K562 (cell line): ENCODE measurements around the gene NDUFAF8. TPM values are rescaled to one million over a fixed set of nuclear protein-coding genes. Genes with fewer than 3 reads are reported as not detected.

ENCODE experiments used
- ATAC-seq: fragments of 200-7000 bp; cut with Tn5 transposase; 3 replicates; pipeline ENCODE4 v1.9.1; 2020; ENCODE audit warnings: moderate library complexity
- BruUV-seq: library from RNA; stranded (reverse); fragments of 400-500 nt; replicated peaks from 2 replicates; lab custom pipeline; 2021; lab: Mats Ljungman, UMichigan
- CTCF ChIA-PET: fragments of 300-600 bp; formaldehyde crosslinking; extraction: SDS; loops from one replicate; lab custom pipeline; 2021; ENCODE audit warnings: low intra/inter-chr PET ratio; lab: Yijun Ruan, JAX
- POLR2A ChIA-PET: fragments of 300-600, 350-650 bp; sonication (Branson Sonifier 250); formaldehyde crosslinking; extraction: SDS; loops from one replicate; lab custom pipeline; 2021; ENCODE audit warnings: antibody characterized with exemption, inconsistent platforms; lab: Yijun Ruan, JAX
- DNase-seq, 4 experiments: peaks; one replicate each; pipeline versions ENCODE4 v3.0.0 to v3.0.0-alpha.2; 2011 to 2018; ENCODE audit warnings: low spot score in 3 of 4, mixed read lengths in 3 of 4; ENCODE audit errors: extremely low read depth in 1 of 4
- FAIRE-seq: peaks from 2 replicates; lab custom pipeline; 2011; peaks lifted over from hg19 to GRCh38; lab: Jason Lieb, UNC
- H2AFZ ChIP-seq: 2 replicates; pipeline ENCODE4 v1.6.0; 2011; ENCODE audit warnings: low read depth, low read length, control low read depth, inconsistent platforms
- H3K27ac ChIP-seq: fragments of 200-600 bp; 3 replicates; pipeline ENCODE4 v1.8.0; 2011; ENCODE audit warnings: low read depth, mild to moderate bottlenecking, control low read depth, inconsistent platforms, low read length, moderate library complexity, mixed read lengths; ENCODE audit errors: extremely low read depth
- H3K27me3 ChIP-seq, 2 experiments: fragments of 300-600 bp in 1 of 2; 2 replicates in 1 of 2; 3 replicates in 1 of 2; pipeline versions ENCODE4 v1.6.0 to v1.8.0; 2011; ENCODE audit warnings: inconsistent platforms in 2 of 2, low read length in 2 of 2, mild to moderate bottlenecking in 1 of 2, mixed read lengths in 1 of 2, moderate library complexity in 1 of 2; ENCODE audit not compliant: control insufficient read depth in 2 of 2, insufficient read depth in 2 of 2
- H3K36me3 ChIP-seq: fragments of 300-600 bp; 3 replicates; pipeline ENCODE4 v1.8.0; 2011; ENCODE audit warnings: mild to moderate bottlenecking, low read length, inconsistent platforms; ENCODE audit not compliant: control insufficient read depth, insufficient read depth
- H3K4me1 ChIP-seq, 2 experiments: fragments of 200-600 bp in 1 of 2; replicated peaks in 1 of 2; 2 replicates in 1 of 2; 3 replicates in 1 of 2; pipeline versions ENCODE4 v1.5.1 to v1.8.0; 2011; ENCODE audit warnings: inconsistent platforms in 2 of 2, low read length in 2 of 2, mild to moderate bottlenecking in 1 of 2, mixed read lengths in 1 of 2, moderate library complexity in 1 of 2; ENCODE audit not compliant: control insufficient read depth in 2 of 2, insufficient read depth in 2 of 2
- H3K4me2 ChIP-seq: 2 replicates; pipeline ENCODE4 v1.6.1; 2011; ENCODE audit warnings: low read length, control low read depth, inconsistent platforms, mixed read lengths; ENCODE audit not compliant: insufficient read depth
- H3K4me3 ChIP-seq: fragments of 200-600 bp; sonication (generic), shearing (Covaris generic); 2 replicates; pipeline ENCODE4 v1.5.1; 2016; ENCODE audit warnings: control low read depth, inconsistent platforms
- H3K79me2 ChIP-seq: fragments of 200-600 bp; 3 replicates; pipeline ENCODE4 v1.8.0; 2011; ENCODE audit warnings: low read length, inconsistent platforms; ENCODE audit not compliant: control insufficient read depth, insufficient read depth
- H3K9ac ChIP-seq, 2 experiments: 2 replicates each; pipeline versions ENCODE4 v1.6.0 to v1.6.1; 2011; ENCODE audit warnings: low read depth in 2 of 2, low read length in 2 of 2, control low read depth in 1 of 2, inconsistent platforms in 1 of 2, mild to moderate bottlenecking in 1 of 2, mixed read lengths in 1 of 2; ENCODE audit not compliant: insufficient read depth in 1 of 2
- H3K9me1 ChIP-seq: one replicate; pipeline ENCODE4 v1.6.0; 2011; ENCODE audit warnings: inconsistent platforms, mild to moderate bottlenecking, low read length, moderate library complexity; ENCODE audit not compliant: control insufficient read depth, insufficient read depth
- H3K9me3 ChIP-seq: replicated peaks from 2 replicates; pipeline ENCODE4 v1.5.1; 2011; ENCODE audit warnings: low read depth, low read length, inconsistent platforms; ENCODE audit not compliant: control insufficient read depth, insufficient read depth
- H4K20me1 ChIP-seq: replicated peaks from 2 replicates; pipeline ENCODE4 v1.6.1; 2011; ENCODE audit warnings: low read length, inconsistent platforms, mixed read lengths; ENCODE audit not compliant: control insufficient read depth, insufficient read depth
- ATF3 ChIP-seq, 2 experiments: fragments of 450-650 bp in 1 of 2; sonication (generic) in 1 of 2; formaldehyde crosslinking in 1 of 2; IDR thresholded peaks in 1 of 2; conservative IDR thresholded peaks in 1 of 2; 2 replicates each; pipeline versions ENCODE4 v1.6.1 to v1.8.1; 2016 to 2023; ENCODE audit warnings: mild to moderate bottlenecking in 2 of 2, moderate library complexity in 2 of 2, inconsistent platforms in 1 of 2, missing genetic modification reagents in 1 of 2
- BCOR ChIP-seq: fragments of 450-650 bp; IDR thresholded peaks from 2 replicates; pipeline ENCODE4 v1.6.1; 2016
- CBFB ChIP-seq: sonication (generic); formaldehyde crosslinking; IDR thresholded peaks from 2 replicates; pipeline ENCODE4 v1.4.0; 2020; ENCODE audit warnings: mild to moderate bottlenecking, missing genetic modification reagents
- CREM ChIP-seq: IDR thresholded peaks from 2 replicates; pipeline ENCODE4 v1.6.1; 2014; ENCODE audit warnings: antibody characterized with exemption, low read depth
- ETV1 ChIP-seq: fragments of 450-650 bp; conservative IDR thresholded peaks from 2 replicates; pipeline ENCODE4 v1.6.1; 2016; ENCODE audit warnings: missing genetic modification characterization, control low read depth, low read depth, missing compliant biosample characterization
- HMG20B ChIP-seq: fragments of 250-450 bp; sonication (Bioruptor Pico); IDR thresholded peaks from 2 replicates; pipeline ENCODE4 v1.5.0; 2021; ENCODE audit warnings: mild to moderate bottlenecking
- ILF3 ChIP-seq: fragments of 450-650 bp; IDR thresholded peaks from 2 replicates; pipeline ENCODE4 v1.6.1; 2018; ENCODE audit warnings: antibody characterized with exemption, mild to moderate bottlenecking, moderate library complexity, borderline replicate concordance
- MEF2A ChIP-seq: IDR thresholded peaks from 2 replicates; pipeline ENCODE4 v1.6.1; 2011; ENCODE audit warnings: low read depth, mild to moderate bottlenecking, low read length, moderate library complexity; ENCODE audit not compliant: control insufficient read depth
- MLLT1 ChIP-seq, 2 experiments: fragments of 450-650 bp; IDR thresholded peaks; 2 replicates each; pipeline ENCODE4 v1.6.1; 2016
- NEUROD1 ChIP-seq: fragments of 150-350 bp; IDR thresholded peaks from 2 replicates; pipeline ENCODE4 v1.6.1; 2014; ENCODE audit warnings: borderline replicate concordance, low read length, low read depth; ENCODE audit not compliant: partially characterized antibody
- THRB ChIP-seq: fragments of 450-650 bp; formaldehyde crosslinking; conservative IDR thresholded peaks from 2 replicates; pipeline ENCODE4 v1.4.0; 2022; ENCODE audit warnings: mild to moderate bottlenecking, missing genetic modification characterization
- U2AF2 ChIP-seq: fragments of 200-400 bp; formaldehyde crosslinking; optimal IDR thresholded peaks from 2 replicates; pipeline ENCODE3; 2017; ENCODE audit warnings: low read depth, mild to moderate bottlenecking, low read length
- ZNF707 ChIP-seq: fragments of 250-450 bp; sonication (Bioruptor Pico); conservative IDR thresholded peaks from 2 replicates; pipeline ENCODE4 v1.8.0; 2022; ENCODE audit warnings: inconsistent platforms, mild to moderate bottlenecking, moderate library complexity
- ZNF780A ChIP-seq: fragments of 250-450 bp; sonication (Bioruptor Pico); IDR thresholded peaks from 2 replicates; pipeline ENCODE4 v1.5.0; 2021; ENCODE audit warnings: mild to moderate bottlenecking
- WGBS: fragments of 100-300 bp; shearing (Covaris generic); methylation state at CpG from one replicate; pipeline ENCODE4 v1.1.6; 2016; ENCODE audit warnings: low coverage, mixed read lengths; ENCODE audit not compliant: insufficient coverage; ENCODE audit errors: missing lambda C conversion rate; 5-methylcytosine and 5-hydroxymethylcytosine counted together
- in situ Hi-C: fragments of 300-500 bp; cut with MboI; formaldehyde crosslinking; loops from 4 replicates; pipeline ENCODE4 v1.15.0; 2018; ENCODE audit warnings: inconsistent platforms, mixed read lengths
- intact Hi-C: fragments of 100-400 bp; cut with micrococcal nuclease; formaldehyde crosslinking; loops from 2 replicates; pipeline ENCODE4 v1.14.2; 2022
- polyA plus RNA-seq, 8 experiments: library from polyadenylated mRNA; depleted of rRNA in 4 of 8; stranded (reverse) in 5 of 8; unstranded in 3 of 8; fragments of >200 nt; fragmentation: Nextera tagmentation in 2 of 8; fragmentation: Illumina TruSeq in 1 of 8; extraction: Ambion mirVana in 2 of 8; extraction: Trizol in 1 of 8; gene quantifications; 2 replicates each; pipeline versions ENCODE4 v1.2.1 to v1.2.3, GENCODE V29; 2011 to 2014; ENCODE audit warnings: inconsistent platforms in 1 of 8, missing spikeins in 1 of 8
- total RNA-seq, 7 experiments: library from RNA; depleted of rRNA in 6 of 7; stranded (reverse); fragments of >200 nt in 6 of 7; fragmentation: Illumina TruSeq in 2 of 7; extraction: Trizol in 2 of 7; gene quantifications; 2 replicates each; pipeline versions ENCODE4 v1.2.1 to v1.2.3, GENCODE V29; 2011 to 2021; ENCODE audit warnings: low replicate concordance in 1 of 7
- TF ChIP-seq, protein P1 (sequence below): fragments of 450-650 bp; IDR thresholded peaks from 2 replicates; pipeline ENCODE4 v1.6.1; 2016; ENCODE audit warnings: missing biosample characterization, missing genetic modification characterization

NDUFAF8 gene
- total and polyA plus RNA-seq, 9 of the 15 experiments (the other 6 are each of a cell fraction or from before 2014, with no cell fraction given), result 13.5 to 144 (median 90.0) TPM

DNA sequence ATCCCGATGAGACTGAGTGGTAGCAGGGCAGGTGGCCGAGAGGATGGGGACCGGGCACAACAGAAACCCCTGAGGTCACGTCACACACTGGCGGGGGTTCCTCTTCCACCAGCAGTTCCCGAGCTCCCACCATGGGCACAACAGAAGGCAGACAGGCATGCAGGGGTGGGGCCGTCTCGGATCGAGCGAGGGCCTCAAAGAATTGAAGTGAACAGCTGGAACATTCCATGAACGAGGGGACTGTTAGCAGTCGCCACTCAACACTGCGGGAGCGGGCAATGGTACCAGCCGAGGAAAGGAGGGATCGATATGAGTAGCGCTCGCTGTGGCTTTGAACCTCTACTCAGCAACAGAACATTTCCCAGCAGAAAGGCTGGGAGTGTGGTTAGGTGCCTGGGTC lies 21.6 kb upstream of the NDUFAF8 start:
- intact Hi-C loops, result no loop called here
- ChIA-PET POLR2A (interaction anchor here (0.6 kb wide), 1 partner anchor 19 kb away, joined by 3 read pairs; no protein-coding TSS in a partner anchor), CTCF (no interaction called here)
- H4K20me1 ChIP-seq, result no peaks in the 10 kb centered on the region
- FAIRE-seq (no peak), ATAC-seq (no peak), DNase-seq (no peak)
- no TSS peak for BruUV-seq
- in situ Hi-C loops, result no loop called here
- H3K4me3 ChIP-seq, result no peak overlapping the region
- H3K4me2 ChIP-seq, result no peak overlapping the region
- no peak overlapping the region for H3K9ac ChIP-seq
- H3K9me1 ChIP-seq, result no peaks in the 10 kb centered on the region
- H3K27ac ChIP-seq, result no peak overlapping the region
- TF ChIP-seq ATF3 (IDR thresholded peaks at IDR 0.05) (no peak), ATF3 (CRISPR knock-in tag; conservative IDR thresholded peaks at IDR 0.05) (no peak), THRB (CRISPR knock-in tag) (no peak), MEF2A (no peak), HMG20B (CRISPR knock-in tag) (no peak), ETV1 (no peak), U2AF2 (no peak), ZNF707 (no peak), ZNF780A (CRISPR knock-in tag) (no peak), NEUROD1 (no peak), CBFB (no peak), ILF3 (no peak), BCOR (no peak), CREM (no peak), MLLT1 (IDR thresholded peaks at IDR 0.05) (no peak)
- TF ChIP-seq, protein P1, sequence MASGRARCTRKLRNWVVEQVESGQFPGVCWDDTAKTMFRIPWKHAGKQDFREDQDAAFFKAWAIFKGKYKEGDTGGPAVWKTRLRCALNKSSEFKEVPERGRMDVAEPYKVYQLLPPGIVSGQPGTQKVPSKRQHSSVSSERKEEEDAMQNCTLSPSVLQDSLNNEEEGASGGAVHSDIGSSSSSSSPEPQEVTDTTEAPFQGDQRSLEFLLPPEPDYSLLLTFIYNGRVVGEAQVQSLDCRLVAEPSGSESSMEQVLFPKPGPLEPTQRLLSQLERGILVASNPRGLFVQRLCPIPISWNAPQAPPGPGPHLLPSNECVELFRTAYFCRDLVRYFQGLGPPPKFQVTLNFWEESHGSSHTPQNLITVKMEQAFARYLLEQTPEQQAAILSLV (tag), result no peak
- no peak overlapping the region for H2AFZ ChIP-seq
- peaks cover 4% of the 10 kb centered on the region; the same call in 2 of the 3 replicates for H3K79me2 ChIP-seq
- no peaks in the 10 kb centered on the region for H3K27me3 ChIP-seq
- WGBS, result 93% methylated on average over 18 of the region's 18 CpGs
- H3K36me3 ChIP-seq, result peaks cover 8% of the 10 kb centered on the region; the same call in 1 of the 3 replicates
- no peaks in the 10 kb centered on the region for H3K9me3 ChIP-seq
- peaks cover 0 to 35% of the 10 kb centered on the region in 2 experiments; a peak in 3 of 5 replicates for H3K4me1 ChIP-seq
